ENCODE results near the gene CYP2U1.
"Not testable (repeated sequence)": the region's sequence is repeated elsewhere in the genome, so short reads cannot be mapped to it uniquely, and the experiment has no call there.

The CYP2U1 gene

GRCh38 chr4:107951551-107951950 is 20.2 kb downstream of the CYP2U1 start:
- Histone ChIP-seq H3K27me3 (ENCODE audit: control insufficient read depth, insufficient read depth, low read length) (no peaks in the 10 kb centered on the region), H3K27ac (ENCODE audit: low read length) (no peak overlapping the region), H3K36me3 (ENCODE audit: control insufficient read depth, insufficient read depth, low read length) (no peaks in the 10 kb centered on the region), H3K9me3 (ENCODE audit: control insufficient read depth, insufficient read depth, low read length) (no peaks in the 10 kb centered on the region), H3K4me1 (ENCODE audit: control insufficient read depth, insufficient read depth, low read length) (no peaks in the 10 kb centered on the region), H3K4me3 (ENCODE audit: low read length) (no peak overlapping the region)
- no peak for DNase-seq (ENCODE audit: low read depth, low spot score)

GRCh38 chr4:107956011-107956410 is 24.7 kb downstream of the CYP2U1 start:
- Histone ChIP-seq H3K4me1 (ENCODE audit: control insufficient read depth, insufficient read depth, low read length) (no peaks in the 10 kb centered on the region), H3K36me3 (ENCODE audit: control insufficient read depth, insufficient read depth, low read length) (no peaks in the 10 kb centered on the region), H3K4me3 (ENCODE audit: low read length) (no peak overlapping the region), H3K27ac (ENCODE audit: low read length) (no peak overlapping the region), H3K9me3 (ENCODE audit: control insufficient read depth, insufficient read depth, low read length) (no peaks in the 10 kb centered on the region), H3K27me3 (ENCODE audit: control insufficient read depth, insufficient read depth, low read length) (no peaks in the 10 kb centered on the region)
- DNase-seq (ENCODE audit: low read depth, low spot score), result no peak
- no CpG with 5 or more reads among the region's 1 CpG for WGBS (ENCODE audit: insufficient coverage, insufficient read length)

DNA sequence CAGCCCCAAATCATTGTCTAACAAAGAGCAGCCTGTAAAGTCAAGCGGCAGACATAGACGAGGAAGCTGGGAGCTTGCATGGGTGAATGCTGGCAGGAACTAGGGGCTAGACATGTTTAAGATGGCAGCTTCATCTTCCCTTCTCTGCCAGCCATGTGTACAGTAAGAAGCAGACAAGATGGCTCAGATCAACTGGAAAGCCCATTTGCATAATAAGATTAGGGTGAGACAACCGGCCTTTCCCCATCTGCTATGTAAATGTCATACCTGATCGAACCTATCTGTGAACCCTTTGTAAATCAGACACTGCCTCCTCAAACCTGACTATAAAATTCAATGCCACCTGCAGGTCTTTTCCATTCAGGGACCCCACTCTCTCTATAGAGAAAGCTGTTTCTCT is 35.6 kb downstream of the CYP2U1 start:
- Histone ChIP-seq H3K9me3 (ENCODE audit: control insufficient read depth, insufficient read depth, low read length) (no peaks in the 10 kb centered on the region), H3K4me3 (ENCODE audit: low read length) (no peak overlapping the region), H3K36me3 (ENCODE audit: control insufficient read depth, insufficient read depth, low read length) (no peaks in the 10 kb centered on the region), H3K4me1 (ENCODE audit: control insufficient read depth, insufficient read depth, low read length) (no peaks in the 10 kb centered on the region), H3K27me3 (ENCODE audit: control insufficient read depth, insufficient read depth, low read length) (no peaks in the 10 kb centered on the region), H3K27ac (ENCODE audit: low read length) (no peak overlapping the region)
- WGBS (ENCODE audit: insufficient coverage, insufficient read length), result no CpG with 5 or more reads among the region's 4 CpGs
- no peak for DNase-seq (ENCODE audit: low read depth, low spot score)

- H3K27me3 ChIP-seq (ENCODE audit: control insufficient read depth, insufficient read depth, low read length); H3K4me3 ChIP-seq (ENCODE audit: low read length); H3K9me3 ChIP-seq (ENCODE audit: control insufficient read depth, insufficient read depth, low read length); H3K27ac ChIP-seq (ENCODE audit: low read length); H3K36me3 ChIP-seq (ENCODE audit: control insufficient read depth, insufficient read depth, low read length); DNase-seq (ENCODE audit: low read depth, low spot score); H3K4me1 ChIP-seq (ENCODE audit: control insufficient read depth, insufficient read depth, low read length): not testable (repeated sequence)
Measured at GRCh38 chr4:107967519-107967918, 36.2 kb downstream of the CYP2U1 start.

- H3K4me1 ChIP-seq (ENCODE audit: control insufficient read depth, insufficient read depth, low read length); H3K27me3 ChIP-seq (ENCODE audit: control insufficient read depth, insufficient read depth, low read length); H3K27ac ChIP-seq (ENCODE audit: low read length); H3K9me3 ChIP-seq (ENCODE audit: control insufficient read depth, insufficient read depth, low read length); DNase-seq (ENCODE audit: low read depth, low spot score); H3K4me3 ChIP-seq (ENCODE audit: low read length); H3K36me3 ChIP-seq (ENCODE audit: control insufficient read depth, insufficient read depth, low read length): not testable (repeated sequence)
- WGBS (ENCODE audit: insufficient coverage, insufficient read length), result no CpG with 5 or more reads among the region's 1 CpG
Measured at GRCh38 chr4:107967921-107968320, 36.6 kb downstream of the CYP2U1 start.

- DNase-seq (ENCODE audit: low read depth, low spot score), result no peak
- Histone ChIP-seq H3K27ac (ENCODE audit: low read length) (no peak overlapping the region), H3K4me3 (ENCODE audit: low read length) (no peak overlapping the region), H3K27me3 (ENCODE audit: control insufficient read depth, insufficient read depth, low read length) (no peaks in the 10 kb centered on the region), H3K4me1 (ENCODE audit: control insufficient read depth, insufficient read depth, low read length) (no peaks in the 10 kb centered on the region), H3K36me3 (ENCODE audit: control insufficient read depth, insufficient read depth, low read length) (no peaks in the 10 kb centered on the region), H3K9me3 (ENCODE audit: control insufficient read depth, insufficient read depth, low read length) (no peaks in the 10 kb centered on the region)
- WGBS (ENCODE audit: insufficient coverage, insufficient read length), result no CpG with 5 or more reads among the region's 12 CpGs
Measured at GRCh38 chr4:107970063-107970798, 38.9 kb downstream of the CYP2U1 start.

GRCh38 chr4:107972605-107973004 is 41.3 kb downstream of the CYP2U1 start:
- Histone ChIP-seq H3K27me3 (ENCODE audit: control insufficient read depth, insufficient read depth, low read length) (no peaks in the 10 kb centered on the region), H3K36me3 (ENCODE audit: control insufficient read depth, insufficient read depth, low read length) (no peaks in the 10 kb centered on the region)

GRCh38 chr4:107974523-107974922 is 43.2 kb downstream of the CYP2U1 start:
- Histone ChIP-seq H3K27ac (ENCODE audit: low read length) (no peak overlapping the region), H3K9me3 (ENCODE audit: control insufficient read depth, insufficient read depth, low read length) (no peaks in the 10 kb centered on the region), H3K36me3 (ENCODE audit: control insufficient read depth, insufficient read depth, low read length) (no peaks in the 10 kb centered on the region), H3K27me3 (ENCODE audit: control insufficient read depth, insufficient read depth, low read length) (no peaks in the 10 kb centered on the region), H3K4me1 (ENCODE audit: control insufficient read depth, insufficient read depth, low read length) (no peaks in the 10 kb centered on the region), H3K4me3 (ENCODE audit: low read length) (no peak overlapping the region)
- no peak for DNase-seq (ENCODE audit: low read depth, low spot score)
- WGBS (ENCODE audit: insufficient coverage, insufficient read length), result no CpG with 5 or more reads among the region's 3 CpGs

More at GRCh38 chr4:107972605-107973004, 41.3 kb downstream of the CYP2U1 start:
- Histone ChIP-seq H3K4me3 (ENCODE audit: low read length) (no peak overlapping the region), H3K4me1 (ENCODE audit: control insufficient read depth, insufficient read depth, low read length) (no peaks in the 10 kb centered on the region), H3K9me3 (ENCODE audit: control insufficient read depth, insufficient read depth, low read length) (no peaks in the 10 kb centered on the region), H3K27ac (ENCODE audit: low read length) (no peak overlapping the region)
- no peak for DNase-seq (ENCODE audit: low read depth, low spot score)

GRCh38 chr4:107977482-107977881 is 46.1 kb downstream of the CYP2U1 start:
- no peak overlapping the region for H3K4me3 ChIP-seq (ENCODE audit: low read length)
- H3K27ac ChIP-seq (ENCODE audit: low read length), result no peak overlapping the region
- H3K36me3 ChIP-seq (ENCODE audit: control insufficient read depth, insufficient read depth, low read length), result no peaks in the 10 kb centered on the region
- no peaks in the 10 kb centered on the region for H3K9me3 ChIP-seq (ENCODE audit: control insufficient read depth, insufficient read depth, low read length)
- no CpG with 5 or more reads among the region's 4 CpGs for WGBS (ENCODE audit: insufficient coverage, insufficient read length)
- H3K4me1 ChIP-seq (ENCODE audit: control insufficient read depth, insufficient read depth, low read length), result no peaks in the 10 kb centered on the region
- no peaks in the 10 kb centered on the region for H3K27me3 ChIP-seq (ENCODE audit: control insufficient read depth, insufficient read depth, low read length)
- no peak for DNase-seq (ENCODE audit: low read depth, low spot score)

DNA sequence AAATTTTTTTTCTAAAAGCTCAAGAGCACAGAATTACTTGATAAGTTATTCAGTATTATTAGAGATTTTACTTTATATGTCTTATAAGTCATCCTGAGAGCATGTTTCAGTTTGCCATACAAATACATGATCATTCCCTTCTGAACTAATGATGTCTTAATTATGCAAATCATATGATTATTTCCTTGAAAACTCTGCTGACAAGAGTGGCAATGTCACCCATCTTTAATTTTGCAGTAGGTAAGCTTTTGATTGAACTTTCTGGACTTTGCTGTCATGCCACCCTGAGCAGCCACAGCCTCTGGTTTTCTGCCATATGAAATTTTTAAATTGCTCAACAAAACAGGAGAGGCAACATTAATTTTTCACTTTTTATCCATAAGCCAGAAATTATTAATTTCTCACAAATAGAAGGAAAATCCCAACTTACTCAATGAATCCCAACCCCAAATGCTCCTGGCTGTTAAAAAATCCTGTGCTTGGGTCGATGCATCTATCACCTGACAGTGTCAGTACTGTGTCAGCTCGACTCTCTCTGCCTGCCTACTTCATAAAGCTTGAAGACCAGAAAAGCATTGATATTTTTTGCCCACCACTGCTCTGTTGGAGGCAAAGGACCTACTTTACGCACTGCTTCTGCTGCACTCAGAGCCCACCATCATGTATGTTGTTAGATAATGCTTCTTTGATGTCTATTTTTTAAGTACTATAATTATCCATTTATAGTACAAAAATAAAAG is 46.8 kb downstream of the CYP2U1 start:
- no peak for DNase-seq (ENCODE audit: low read depth, low spot score)
- Histone ChIP-seq H3K36me3 (ENCODE audit: control insufficient read depth, insufficient read depth, low read length) (no peaks in the 10 kb centered on the region), H3K4me1 (ENCODE audit: control insufficient read depth, insufficient read depth, low read length) (no peaks in the 10 kb centered on the region), H3K27ac (ENCODE audit: low read length) (no peak overlapping the region), H3K9me3 (ENCODE audit: control insufficient read depth, insufficient read depth, low read length) (no peaks in the 10 kb centered on the region), H3K4me3 (ENCODE audit: low read length) (no peak overlapping the region), H3K27me3 (ENCODE audit: control insufficient read depth, insufficient read depth, low read length) (no peaks in the 10 kb centered on the region)
- no CpG with 5 or more reads among the region's 3 CpGs for WGBS (ENCODE audit: insufficient coverage, insufficient read length)

Measured in iPS DF 6.9 (cell line).